GM21381 (cell line): Measurements from ENCODE around the gene ZMPSTE24.
"Not testable (repeated sequence)": the region's sequence is repeated elsewhere in the genome, so short reads cannot be mapped to it uniquely, and the experiment has no call there.

Experiments used
- ATAC-seq: cut with Tn5 transposase; IDR thresholded peaks from one replicate; pipeline ENCODE4 v1.9.1; 2021; ENCODE audit warnings: mild to moderate bottlenecking, moderate library complexity; ENCODE audit not compliant: unreplicated experiment

Gene ZMPSTE24

GRCh38 chr1:40316595-40317393, 58.8 kb downstream of the ZMPSTE24 start, which contains the start of gene COL9A2:
Gene COL9A2 (minus strand): TSS chr1:40317286. CDS start chr1:40317197, 89 bp downstream.
- peak; percentile 32 for ATAC-seq

- ATAC-seq, result no peak
Measured at GRCh38 chr1:40317394-40318074, 59.5 kb downstream of the ZMPSTE24 start.

- no peak for ATAC-seq
Measured at GRCh38 chr1:40318476-40318875, 60.4 kb downstream of the ZMPSTE24 start.

- no peak for ATAC-seq
Measured at GRCh38 chr1:40318970-40319621, 61.1 kb downstream of the ZMPSTE24 start.

- ATAC-seq, result not testable (repeated sequence)
Measured at GRCh38 chr1:40331403-40331802, 73.4 kb downstream of the ZMPSTE24 start.

- no peak for ATAC-seq
Measured at GRCh38 chr1:40332695-40333094, 74.7 kb downstream of the ZMPSTE24 start.

GRCh38 chr1:40337443-40337842, 79.4 kb downstream of the ZMPSTE24 start:
- no peak for ATAC-seq

GRCh38 chr1:40338745-40339419, 80.8 kb downstream of the ZMPSTE24 start:
- ATAC-seq, result no peak

- ATAC-seq, result no peak
Measured at GRCh38 chr1:40339420-40340323, 81.6 kb downstream of the ZMPSTE24 start.

- ATAC-seq, result no peak
Measured at GRCh38 chr1:40341491-40342380, 83.7 kb downstream of the ZMPSTE24 start.

- not testable (repeated sequence) for ATAC-seq
Measured at GRCh38 chr1:40342381-40342717, 84.3 kb downstream of the ZMPSTE24 start.
